VCaP (cell line): ENCODE measurements around the gene GPR37L1.
"Not testable (repeated sequence)": the region's sequence is repeated elsewhere in the genome, so short reads cannot be mapped to it uniquely, and the experiment has no call there.

Experiments
- H3K27ac ChIP-seq: fragments of 450-650 bp; 2 replicates; pipeline ENCODE4 v1.5.1; 2017
- TF ChIP-seq, protein P1 (sequence below): fragments of 450-650 bp; conservative IDR thresholded peaks from 2 replicates; pipeline ENCODE4 v1.5.1; 2017; ENCODE audit warnings: mild to moderate bottlenecking, moderate library complexity

GPR37L1 gene

GRCh38 chr1:202172015-202172355 lies 49.3 kb downstream of the GPR37L1 start:
- H3K27ac ChIP-seq: no peak overlapping the region
- TF ChIP-seq, protein P1, sequence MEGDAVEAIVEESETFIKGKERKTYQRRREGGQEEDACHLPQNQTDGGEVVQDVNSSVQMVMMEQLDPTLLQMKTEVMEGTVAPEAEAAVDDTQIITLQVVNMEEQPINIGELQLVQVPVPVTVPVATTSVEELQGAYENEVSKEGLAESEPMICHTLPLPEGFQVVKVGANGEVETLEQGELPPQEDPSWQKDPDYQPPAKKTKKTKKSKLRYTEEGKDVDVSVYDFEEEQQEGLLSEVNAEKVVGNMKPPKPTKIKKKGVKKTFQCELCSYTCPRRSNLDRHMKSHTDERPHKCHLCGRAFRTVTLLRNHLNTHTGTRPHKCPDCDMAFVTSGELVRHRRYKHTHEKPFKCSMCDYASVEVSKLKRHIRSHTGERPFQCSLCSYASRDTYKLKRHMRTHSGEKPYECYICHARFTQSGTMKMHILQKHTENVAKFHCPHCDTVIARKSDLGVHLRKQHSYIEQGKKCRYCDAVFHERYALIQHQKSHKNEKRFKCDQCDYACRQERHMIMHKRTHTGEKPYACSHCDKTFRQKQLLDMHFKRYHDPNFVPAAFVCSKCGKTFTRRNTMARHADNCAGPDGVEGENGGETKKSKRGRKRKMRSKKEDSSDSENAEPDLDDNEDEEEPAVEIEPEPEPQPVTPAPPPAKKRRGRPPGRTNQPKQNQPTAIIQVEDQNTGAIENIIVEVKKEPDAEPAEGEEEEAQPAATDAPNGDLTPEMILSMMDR: no peak

DNA sequence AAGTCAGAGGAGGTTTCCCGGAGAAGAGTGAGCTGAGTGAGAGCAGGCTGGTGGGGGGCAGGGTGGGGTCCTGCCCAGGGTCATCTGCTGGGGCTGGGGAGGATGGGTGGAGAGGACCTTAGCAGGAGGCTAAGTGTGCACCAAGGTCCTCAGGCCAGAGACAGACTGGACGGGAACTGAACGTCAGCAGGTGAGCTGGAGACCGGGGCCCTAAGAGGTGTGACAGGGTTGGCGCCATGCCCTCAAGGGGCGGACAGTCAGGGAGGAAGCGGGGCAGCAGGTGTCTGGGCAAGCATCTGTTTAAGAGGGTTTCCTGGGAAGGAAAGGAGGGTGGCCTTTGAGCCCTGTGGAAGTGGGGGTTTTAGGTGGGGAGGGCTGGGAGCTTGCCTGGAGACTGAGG lies 51.3 kb downstream of the GPR37L1 start:
- TF ChIP-seq, protein P1: no peak
- H3K27ac ChIP-seq: no peak overlapping the region

DNA sequence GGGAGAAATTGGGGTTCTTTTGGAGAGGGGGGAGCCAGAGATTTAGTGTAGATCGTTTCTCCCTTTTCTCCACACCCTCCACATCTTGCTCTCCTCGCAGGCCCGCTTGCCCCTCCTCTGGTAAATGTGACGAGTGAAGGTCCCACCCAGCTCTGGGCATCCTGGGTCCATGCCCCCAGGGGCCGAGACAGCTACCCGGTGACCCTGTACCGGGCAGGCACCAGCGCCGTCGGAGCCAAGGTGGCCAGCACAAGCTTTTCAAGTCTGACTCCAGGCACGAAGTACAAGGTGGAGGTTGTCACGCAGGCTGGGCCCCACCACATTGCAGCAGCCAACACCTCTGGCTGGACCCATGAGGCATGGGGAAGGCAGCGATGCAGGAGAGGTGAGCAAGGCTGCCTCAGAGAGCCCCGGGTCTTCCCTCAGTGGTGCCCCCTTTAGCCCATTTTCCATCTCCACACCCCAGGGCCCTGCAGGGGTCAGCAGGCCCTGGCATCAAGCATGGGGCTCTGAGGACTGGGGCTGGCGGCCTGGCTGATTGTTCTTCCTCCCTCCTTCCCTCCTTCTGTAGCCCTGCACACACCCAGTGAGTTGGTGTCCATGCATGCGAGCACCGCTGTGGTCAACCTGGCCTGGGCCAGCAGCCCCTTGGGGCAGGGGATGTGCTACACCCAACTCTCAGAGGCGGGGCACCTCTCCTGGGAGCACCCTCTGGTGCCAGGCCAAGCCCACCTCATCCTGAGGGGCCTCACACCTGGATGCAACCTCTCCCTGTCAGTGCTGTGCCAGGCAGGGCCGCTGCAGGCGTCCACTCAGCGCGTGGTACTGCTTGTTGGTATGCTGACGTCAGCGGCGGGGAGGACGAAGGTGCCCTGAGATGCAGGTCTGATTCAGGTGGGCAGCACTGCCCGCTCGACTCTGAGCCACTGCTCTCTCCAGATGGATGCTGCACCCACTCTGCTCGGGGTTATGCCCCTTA lies 54.5 kb downstream of the GPR37L1 start:
- H3K27ac ChIP-seq: no peak overlapping the region
- TF ChIP-seq, protein P1: no peak

- no peak overlapping the region for H3K27ac ChIP-seq
- TF ChIP-seq, protein P1: no peak
These were observed 57.4 kb downstream of the GPR37L1 start for GRCh38 chr1:202179828-202180750.

GRCh38 chr1:202180751-202181139 lies 58.0 kb downstream of the GPR37L1 start:
- H3K27ac ChIP-seq: not testable (repeated sequence)

DNA sequence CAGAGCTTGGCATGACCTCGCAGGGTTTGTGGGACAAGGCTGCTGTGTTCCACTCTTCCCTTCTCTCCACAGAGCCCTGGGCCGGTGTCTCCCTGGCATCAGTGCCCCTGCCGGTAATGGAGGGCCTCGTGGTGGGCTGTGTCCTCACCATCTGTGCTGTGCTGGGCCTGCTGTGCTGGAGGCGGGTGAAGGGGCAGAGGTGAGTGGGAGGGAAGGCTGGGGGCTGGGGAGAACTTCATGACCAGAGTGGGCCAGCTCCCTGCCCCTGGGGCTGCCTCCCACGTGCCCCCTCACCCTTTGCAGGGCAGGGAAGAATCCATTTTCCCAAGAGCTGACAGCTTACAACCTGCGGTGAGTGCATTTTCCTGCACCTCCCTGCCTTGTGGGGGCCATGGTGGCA lies 58.9 kb downstream of the GPR37L1 start:
- no peak overlapping the region for H3K27ac ChIP-seq
- TF ChIP-seq, protein P1: no peak

- no peak overlapping the region for H3K27ac ChIP-seq
- TF ChIP-seq, protein P1: no peak
These were observed 59.5 kb downstream of the GPR37L1 start for GRCh38 chr1:202182040-202182877.
